ENCODE data around the gene ENTPD7.

Gene ENTPD7

GRCh38 chr10:99652800-99653390, 6.4 kb upstream of the ENTPD7 start:
- DNase-seq = no peak

GRCh38 chr10:99654390-99655175, 4.7 kb upstream of the ENTPD7 start:
- DNase-seq = no peak

GRCh38 chr10:99656199-99657064, 2.9 kb upstream of the ENTPD7 start:
- no peak for DNase-seq

- no peak for DNase-seq
These were observed 683 bp upstream of the ENTPD7 start for GRCh38 chr10:99658622-99659030.

- no peak for DNase-seq
These were observed 608 bp downstream of the ENTPD7 start for GRCh38 chr10:99659868-99660366.

- no peak for DNase-seq
These were observed 1.5 kb downstream of the ENTPD7 start for GRCh38 chr10:99660662-99661376.

GRCh38 chr10:99661377-99661763, 2.1 kb downstream of the ENTPD7 start:
- no peak for DNase-seq

- DNase-seq = no peak
These were observed 6.0 kb downstream of the ENTPD7 start for GRCh38 chr10:99665304-99665703.

GRCh38 chr10:99667108-99667751, 7.9 kb downstream of the ENTPD7 start:
- no peak for DNase-seq

- no peak for DNase-seq
These were observed 12.1 kb downstream of the ENTPD7 start for GRCh38 chr10:99671386-99671785.

- DNase-seq = no peak
These were observed 13.6 kb downstream of the ENTPD7 start for GRCh38 chr10:99672884-99673283.

GRCh38 chr10:99673492-99673891, 14.2 kb downstream of the ENTPD7 start:
- no peak for DNase-seq

GRCh38 chr10:99674762-99675161, 15.5 kb downstream of the ENTPD7 start:
- DNase-seq = no peak

GRCh38 chr10:99676426-99676825, 17.1 kb downstream of the ENTPD7 start:
- no peak for DNase-seq

GRCh38 chr10:99676895-99677294, 17.6 kb downstream of the ENTPD7 start:
- no peak for DNase-seq

- DNase-seq = no peak
These were observed 19.6 kb downstream of the ENTPD7 start for GRCh38 chr10:99678921-99679320.

GRCh38 chr10:99681553-99681952, 22.2 kb downstream of the ENTPD7 start:
- no peak for DNase-seq

GRCh38 chr10:99682032-99682431, 22.7 kb downstream of the ENTPD7 start:
- DNase-seq = no peak

- DNase-seq = no peak
These were observed 23.4 kb downstream of the ENTPD7 start for GRCh38 chr10:99682752-99683151.

GRCh38 chr10:99685597-99685967, 26.3 kb downstream of the ENTPD7 start:
- no peak for DNase-seq

GRCh38 chr10:99689461-99689860, 30.2 kb downstream of the ENTPD7 start:
- DNase-seq = no peak

- no peak for DNase-seq
These were observed 34.7 kb downstream of the ENTPD7 start for GRCh38 chr10:99693933-99694583.

Measured in NCI-H187 treated with DMSO at 0.1 percent for 48 hours (cell line).